GM12875 (cell line): ENCODE measurements around the gene PPP1R1A.

Experiments used
- H3K4me3 ChIP-seq: one replicate; pipeline ENCODE4 v1.5.1; 2011; ENCODE audit warnings: low read depth, low read length, control low read depth
- TF ChIP-seq, protein P1 (sequence below): IDR thresholded peaks from 2 replicates; pipeline ENCODE4 v1.5.1; 2011; ENCODE audit warnings: low read depth, mild to moderate bottlenecking, control low read depth, inconsistent platforms, low read length, moderate library complexity, borderline replicate concordance; ENCODE audit not compliant: insufficient read depth

PPP1R1A gene

DNA sequence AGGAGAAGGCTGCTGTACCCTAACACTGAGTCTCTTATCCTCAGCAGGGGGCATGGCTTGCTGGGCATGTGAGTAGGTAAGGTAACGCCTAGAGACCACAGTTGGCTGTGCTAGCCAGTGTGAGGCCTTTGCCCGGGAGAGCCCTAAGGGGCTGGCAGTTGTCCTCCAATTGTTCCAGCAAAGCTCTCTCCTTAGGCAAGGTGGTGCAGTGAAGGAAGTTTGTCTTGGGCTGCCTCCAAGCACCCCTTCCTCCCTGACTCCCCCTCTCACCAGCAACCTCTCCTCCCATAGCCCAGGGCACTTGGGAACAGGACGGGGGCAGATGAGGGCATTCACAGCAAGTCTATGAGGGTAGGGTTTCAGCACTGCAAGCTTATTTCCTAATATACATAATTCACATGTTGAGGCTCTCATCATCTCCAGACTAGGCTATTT lies 23.3 kb upstream of the PPP1R1A start:
- no peak overlapping the region for H3K4me3 ChIP-seq
- TF ChIP-seq, protein P1, sequence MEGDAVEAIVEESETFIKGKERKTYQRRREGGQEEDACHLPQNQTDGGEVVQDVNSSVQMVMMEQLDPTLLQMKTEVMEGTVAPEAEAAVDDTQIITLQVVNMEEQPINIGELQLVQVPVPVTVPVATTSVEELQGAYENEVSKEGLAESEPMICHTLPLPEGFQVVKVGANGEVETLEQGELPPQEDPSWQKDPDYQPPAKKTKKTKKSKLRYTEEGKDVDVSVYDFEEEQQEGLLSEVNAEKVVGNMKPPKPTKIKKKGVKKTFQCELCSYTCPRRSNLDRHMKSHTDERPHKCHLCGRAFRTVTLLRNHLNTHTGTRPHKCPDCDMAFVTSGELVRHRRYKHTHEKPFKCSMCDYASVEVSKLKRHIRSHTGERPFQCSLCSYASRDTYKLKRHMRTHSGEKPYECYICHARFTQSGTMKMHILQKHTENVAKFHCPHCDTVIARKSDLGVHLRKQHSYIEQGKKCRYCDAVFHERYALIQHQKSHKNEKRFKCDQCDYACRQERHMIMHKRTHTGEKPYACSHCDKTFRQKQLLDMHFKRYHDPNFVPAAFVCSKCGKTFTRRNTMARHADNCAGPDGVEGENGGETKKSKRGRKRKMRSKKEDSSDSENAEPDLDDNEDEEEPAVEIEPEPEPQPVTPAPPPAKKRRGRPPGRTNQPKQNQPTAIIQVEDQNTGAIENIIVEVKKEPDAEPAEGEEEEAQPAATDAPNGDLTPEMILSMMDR, result no peak

DNA sequence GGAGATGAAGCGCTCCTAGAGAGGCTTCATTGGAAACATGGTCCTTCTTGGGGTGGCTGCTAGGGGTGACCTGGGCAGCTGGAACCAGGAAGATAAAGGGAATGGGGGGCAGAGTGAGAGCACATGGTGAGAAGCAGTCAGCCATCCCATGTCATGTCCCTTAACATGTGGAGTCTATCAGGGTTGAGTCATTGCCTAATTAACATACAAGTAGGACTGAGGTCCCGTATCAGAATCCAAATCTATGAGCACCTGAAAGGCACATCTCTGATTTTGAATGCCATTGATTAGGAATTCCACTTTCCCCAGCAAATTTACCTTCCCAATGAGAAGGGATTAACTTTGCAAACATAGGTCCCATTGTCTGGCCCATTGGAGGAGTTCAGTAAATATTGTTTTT lies 20.3 kb upstream of the PPP1R1A start:
- TF ChIP-seq, protein P1, result no peak
- H3K4me3 ChIP-seq, result no peak overlapping the region

GRCh38 chr12:54608156-54608555 lies 19.7 kb upstream of the PPP1R1A start:
- H3K4me3 ChIP-seq, result no peak overlapping the region
- TF ChIP-seq, protein P1, result no peak

- H3K4me3 ChIP-seq, result no peak overlapping the region
- TF ChIP-seq, protein P1, result no peak
These were observed 18.1 kb upstream of the PPP1R1A start for GRCh38 chr12:54606556-54606955.

GRCh38 chr12:54605138-54605970 lies 16.9 kb upstream of the PPP1R1A start:
- no peak overlapping the region for H3K4me3 ChIP-seq
- TF ChIP-seq, protein P1, result no peak

DNA sequence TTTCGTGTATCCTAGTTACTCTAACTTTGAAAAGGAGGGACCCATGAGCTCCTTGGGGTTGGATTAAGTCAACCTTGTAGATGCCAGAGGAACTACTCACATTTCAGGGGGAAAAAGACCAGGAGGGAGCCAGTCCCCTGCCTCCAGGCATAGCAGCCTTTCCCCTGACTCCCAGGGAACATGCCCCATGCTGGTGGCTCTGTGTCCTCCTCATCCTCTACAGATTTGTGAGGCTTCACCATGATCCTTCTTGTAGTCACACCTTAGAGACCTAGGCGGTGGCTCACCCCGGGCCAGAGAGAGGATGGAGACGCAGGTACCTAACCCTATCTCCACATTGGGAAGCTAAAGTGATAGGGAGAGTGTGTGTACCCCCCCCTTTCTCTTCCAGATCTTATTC lies 16.0 kb upstream of the PPP1R1A start:
- no peak overlapping the region for H3K4me3 ChIP-seq
- TF ChIP-seq, protein P1, result no peak

DNA sequence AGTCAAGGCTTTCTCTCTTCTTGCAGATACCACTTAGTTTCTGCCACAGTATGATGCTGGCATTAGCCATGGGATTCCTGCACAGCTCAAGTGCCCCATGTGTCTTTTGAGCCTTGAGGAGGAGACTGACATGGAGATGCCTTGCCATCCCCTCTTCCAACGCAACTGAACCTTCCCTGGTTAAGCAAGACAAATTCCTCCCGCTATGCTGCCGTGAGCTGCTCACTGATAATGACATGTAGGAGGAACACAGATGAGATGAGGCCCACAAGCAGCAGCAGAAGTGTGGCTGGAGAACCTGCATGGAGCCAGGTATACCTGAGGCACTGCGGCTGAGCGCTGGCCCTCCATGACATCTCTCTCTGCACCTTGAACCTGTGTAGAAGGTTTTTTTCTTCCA lies 15.4 kb upstream of the PPP1R1A start:
- TF ChIP-seq, protein P1, result no peak
- H3K4me3 ChIP-seq, result no peak overlapping the region
